Peyer's patch (tissue), 4 donors: Measurements from ENCODE around the gene IMP4. TPM values are rescaled to one million over a fixed set of nuclear protein-coding genes. Genes with fewer than 3 reads are reported as not detected.

Experiments
- DNase-seq, 3 donors: peaks; one replicate each; pipeline ENCODE4 v3.0.0-alpha.2; 2017 to 2019
- H3K27ac ChIP-seq, 4 donors: fragments of 200-600 bp; sonication (generic); one replicate each; pipeline ENCODE4 v1.5.1; 2016 to 2019
- H3K27me3 ChIP-seq, 2 donors: fragments of 200-600 bp; sonication (generic); one replicate each; pipeline ENCODE4 v1.5.1; 2019
- H3K36me3 ChIP-seq, 3 donors: fragments of 200-600 bp; sonication (generic); one replicate each; pipeline ENCODE4 v1.5.1; 2016 to 2019
- H3K4me1 ChIP-seq, 4 donors: fragments of 200-600 bp; sonication (generic); one replicate each; pipeline ENCODE4 v1.5.1; 2016 to 2019
- H3K4me3 ChIP-seq, 4 donors: fragments of 200-600 bp; sonication (generic); 1 replicate in 3 of 4; 2 replicates in 1 of 4; pipeline ENCODE4 v1.5.1; 2016 to 2019; ENCODE audit warnings: mild to moderate bottlenecking in 1 of 4
- H3K9me3 ChIP-seq, 4 donors: fragments of 200-600 bp; sonication (generic); one replicate each; pipeline ENCODE4 v1.5.1; 2016 to 2019; ENCODE audit warnings: mild to moderate bottlenecking in 1 of 4
- CTCF ChIP-seq, 6 experiments: fragments of 450-650 bp in 4 of 6; fragments of 200-600 bp in 2 of 6; sonication (generic) in 1 of 6; IDR thresholded peaks; one replicate each; pipeline ENCODE4 v1.5.1; 2017 to 2019; ENCODE audit warnings: antibody characterized with exemption in 6 of 6, mild to moderate bottlenecking in 3 of 6, moderate library complexity in 1 of 6
- POLR2A ChIP-seq, 2 donors: fragments of 450-650 bp; IDR thresholded peaks; one replicate each; pipeline ENCODE4 v1.5.1; 2017; ENCODE audit warnings: antibody characterized with exemption in 2 of 2, mild to moderate bottlenecking in 2 of 2, moderate library complexity in 2 of 2
- total RNA-seq, 4 donors: library from RNA; depleted of rRNA; stranded (reverse); fragments of >200 nt; gene quantifications; one replicate each; pipeline ENCODE4 v1.1.0, GENCODE V29; 2016

The IMP4 gene
- total RNA-seq, 4 donors from 2014 or later, result 41.9 to 99.9 (median 62.8) TPM

GRCh38 chr2:130378206-130378897 is 35.7 kb downstream of the IMP4 start:
- no peaks in the 10 kb centered on the region for H3K36me3 ChIP-seq
- peaks cover 0 to 10% (median 7%) of the 10 kb centered on the region in 4 donors for H3K4me1 ChIP-seq
- DNase-seq, result no peak
- H3K4me3 ChIP-seq, result no peak overlapping the region
- H3K27ac ChIP-seq, result no peak overlapping the region
- TF ChIP-seq POLR2A (IDR thresholded peaks at IDR 0.05), result no peak
- TF ChIP-seq CTCF (IDR thresholded peaks at IDR 0.05), result no peak
- H3K9me3 ChIP-seq, result no peaks in the 10 kb centered on the region
- H3K27me3 ChIP-seq, result no peaks in the 10 kb centered on the region

- no peak overlapping the region for H3K27ac ChIP-seq
- no peak overlapping the region for H3K4me3 ChIP-seq
- H3K9me3 ChIP-seq, result no peaks in the 10 kb centered on the region
- TF ChIP-seq POLR2A (IDR thresholded peaks at IDR 0.05), result no peak
- TF ChIP-seq CTCF (IDR thresholded peaks at IDR 0.05), result no peak
- H3K4me1 ChIP-seq, result peaks cover 0 to 10% (median 5%) of the 10 kb centered on the region in 4 donors
- no peaks in the 10 kb centered on the region for H3K27me3 ChIP-seq
- no peak for DNase-seq
- H3K36me3 ChIP-seq, result no peaks in the 10 kb centered on the region
Observed at GRCh38 chr2:130378898-130379214, 36.2 kb downstream of the IMP4 start.

- no peak overlapping the region for H3K4me3 ChIP-seq
- peaks cover 0 to 10% (median 3%) of the 10 kb centered on the region in 4 donors for H3K4me1 ChIP-seq
- H3K27ac ChIP-seq, result peak overlapping the region in 1 of 4 donors; percentile 14
- no peak for TF ChIP-seq CTCF (IDR thresholded peaks at IDR 0.05)
- no peak for TF ChIP-seq POLR2A (IDR thresholded peaks at IDR 0.05)
- no peaks in the 10 kb centered on the region for H3K27me3 ChIP-seq
- no peaks in the 10 kb centered on the region for H3K9me3 ChIP-seq
- DNase-seq, result no peak
- H3K36me3 ChIP-seq, result no peaks in the 10 kb centered on the region
Observed at GRCh38 chr2:130380096-130380934, 37.6 kb downstream of the IMP4 start.

GRCh38 chr2:130381145-130381544 is 38.4 kb downstream of the IMP4 start:
- no peak overlapping the region for H3K4me3 ChIP-seq
- no peak for TF ChIP-seq POLR2A (IDR thresholded peaks at IDR 0.05)
- no peak for TF ChIP-seq CTCF (IDR thresholded peaks at IDR 0.05)
- DNase-seq, result no peak

GRCh38 chr2:130381619-130382018 is 38.9 kb downstream of the IMP4 start:
- H3K9me3 ChIP-seq, result no peaks in the 10 kb centered on the region
- no peaks in the 10 kb centered on the region for H3K27me3 ChIP-seq
- no peak overlapping the region for H3K4me3 ChIP-seq
- H3K27ac ChIP-seq, result no peak overlapping the region
- no peaks in the 10 kb centered on the region for H3K36me3 ChIP-seq
- no peak for DNase-seq
- TF ChIP-seq CTCF (IDR thresholded peaks at IDR 0.05) (no peak), POLR2A (IDR thresholded peaks at IDR 0.05) (no peak)
- peaks cover 0 to 10% (median 5%) of the 10 kb centered on the region in 4 donors for H3K4me1 ChIP-seq

More at GRCh38 chr2:130381145-130381544, 38.4 kb downstream of the IMP4 start:
- H3K9me3 ChIP-seq, result no peaks in the 10 kb centered on the region
- H3K36me3 ChIP-seq, result no peaks in the 10 kb centered on the region
- no peaks in the 10 kb centered on the region for H3K27me3 ChIP-seq
- H3K4me1 ChIP-seq, result peaks cover 0 to 10% (median 3%) of the 10 kb centered on the region in 4 donors
- peak overlapping the region in 1 of 4 donors; percentile 15 for H3K27ac ChIP-seq
